ENCODE measurements around the gene CTCF.
A peak's percentile ranks its signal among the peaks of the same experiment; 100 is the strongest.

Gene CTCF

DNA sequence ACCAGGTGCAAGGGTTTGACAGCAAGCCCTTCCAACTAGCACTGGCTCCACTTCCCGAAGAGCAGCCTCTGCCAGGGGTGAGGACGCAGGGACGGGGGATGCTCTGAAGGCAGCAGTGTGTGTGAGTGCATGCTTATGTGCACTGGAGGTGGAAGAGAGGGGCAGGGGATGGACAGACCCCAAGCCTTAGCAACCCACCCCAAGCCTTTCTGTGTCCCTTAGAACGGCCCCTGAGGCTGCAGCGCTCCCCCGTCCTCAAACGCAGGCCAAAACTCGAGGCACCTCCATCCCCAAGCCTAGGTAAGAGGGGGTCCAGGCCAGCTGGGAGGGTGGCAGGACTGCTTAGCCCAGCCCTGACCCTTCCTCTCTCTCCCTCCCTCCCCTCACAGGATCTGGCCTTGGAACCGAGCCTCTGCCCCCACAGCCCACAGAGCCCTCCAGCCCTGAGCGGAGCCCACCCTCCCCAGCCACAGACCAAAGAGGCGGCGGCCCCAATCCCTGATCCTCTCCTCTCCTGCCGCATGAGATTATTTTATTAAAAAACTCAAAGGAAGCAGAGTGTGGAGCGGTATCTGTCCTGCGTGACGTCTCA is 94.8 kb downstream of the CTCF start:
- H3K9me3 ChIP-seq (ENCODE audit: insufficient read depth, low read depth, low read length), result no peaks in the 10 kb centered on the region
- H3K4me1 ChIP-seq (ENCODE audit: insufficient read depth, low read length), result peaks cover 10% of the 10 kb centered on the region; the same call in 1 of the 2 replicates
- no peak overlapping the region for H3K4me3 ChIP-seq (ENCODE audit: low read length)
- peaks cover 43% of the 10 kb centered on the region for H3K27me3 ChIP-seq (ENCODE audit: insufficient read depth, low read length)
- H3K9ac ChIP-seq (ENCODE audit: low read depth, low read length), result no peak overlapping the region
- peaks cover 12% of the 10 kb centered on the region; the same call in 1 of the 2 replicates for H3K36me3 ChIP-seq (ENCODE audit: insufficient read depth, low read depth, low read length)
- H3K27ac ChIP-seq (ENCODE audit: low read length), result no peak overlapping the region

DNA sequence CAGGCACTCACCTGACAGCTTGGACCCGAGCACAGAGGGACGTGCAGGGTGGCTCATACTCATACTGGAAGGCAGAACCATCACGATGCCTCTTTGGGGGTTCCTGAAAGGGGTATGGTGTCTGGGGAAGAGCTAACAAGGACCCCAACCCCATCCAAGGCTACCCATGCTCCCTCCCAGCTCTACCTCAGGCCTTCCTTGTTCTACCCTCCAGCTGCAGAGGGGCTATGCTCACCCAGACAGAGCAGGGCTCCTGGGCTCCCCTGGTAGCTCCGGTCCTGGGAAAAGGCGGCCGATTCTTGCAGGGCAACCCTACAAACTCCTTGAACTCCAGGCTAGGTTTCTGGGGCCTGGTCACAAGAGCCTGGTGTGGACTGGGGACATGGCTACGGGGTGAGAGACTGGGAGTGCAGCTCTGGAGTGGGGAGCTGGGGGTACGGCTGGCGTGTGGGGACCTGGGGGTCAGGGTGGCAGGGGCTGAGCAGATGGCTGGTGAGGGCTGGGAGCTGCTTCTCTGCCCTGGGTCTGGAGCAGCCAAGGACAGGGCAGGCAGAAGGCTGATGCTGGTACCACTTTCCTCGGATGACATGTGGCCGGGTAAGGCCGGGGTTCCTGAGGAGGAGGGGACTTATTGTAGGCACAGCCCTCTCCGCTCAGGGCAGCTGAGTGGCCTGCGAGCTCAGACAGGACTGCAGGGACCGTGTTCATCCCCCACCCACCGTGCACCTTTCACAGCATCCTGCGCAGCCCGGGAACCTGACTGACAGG is 95.6 kb downstream of the CTCF start:
- Histone ChIP-seq H3K4me3 (ENCODE audit: low read length) (no peak overlapping the region), H3K27ac (ENCODE audit: low read length) (no peak overlapping the region), H3K4me1 (ENCODE audit: insufficient read depth, low read length) (peaks cover 10% of the 10 kb centered on the region; the same call in 1 of the 2 replicates), H3K27me3 (ENCODE audit: insufficient read depth, low read length) (peaks cover 41% of the 10 kb centered on the region), H3K9ac (ENCODE audit: low read depth, low read length) (no peak overlapping the region), H3K9me3 (ENCODE audit: insufficient read depth, low read depth, low read length) (no peaks in the 10 kb centered on the region), H3K36me3 (ENCODE audit: insufficient read depth, low read depth, low read length) (peaks cover 12% of the 10 kb centered on the region; the same call in 1 of the 2 replicates)

DNA sequence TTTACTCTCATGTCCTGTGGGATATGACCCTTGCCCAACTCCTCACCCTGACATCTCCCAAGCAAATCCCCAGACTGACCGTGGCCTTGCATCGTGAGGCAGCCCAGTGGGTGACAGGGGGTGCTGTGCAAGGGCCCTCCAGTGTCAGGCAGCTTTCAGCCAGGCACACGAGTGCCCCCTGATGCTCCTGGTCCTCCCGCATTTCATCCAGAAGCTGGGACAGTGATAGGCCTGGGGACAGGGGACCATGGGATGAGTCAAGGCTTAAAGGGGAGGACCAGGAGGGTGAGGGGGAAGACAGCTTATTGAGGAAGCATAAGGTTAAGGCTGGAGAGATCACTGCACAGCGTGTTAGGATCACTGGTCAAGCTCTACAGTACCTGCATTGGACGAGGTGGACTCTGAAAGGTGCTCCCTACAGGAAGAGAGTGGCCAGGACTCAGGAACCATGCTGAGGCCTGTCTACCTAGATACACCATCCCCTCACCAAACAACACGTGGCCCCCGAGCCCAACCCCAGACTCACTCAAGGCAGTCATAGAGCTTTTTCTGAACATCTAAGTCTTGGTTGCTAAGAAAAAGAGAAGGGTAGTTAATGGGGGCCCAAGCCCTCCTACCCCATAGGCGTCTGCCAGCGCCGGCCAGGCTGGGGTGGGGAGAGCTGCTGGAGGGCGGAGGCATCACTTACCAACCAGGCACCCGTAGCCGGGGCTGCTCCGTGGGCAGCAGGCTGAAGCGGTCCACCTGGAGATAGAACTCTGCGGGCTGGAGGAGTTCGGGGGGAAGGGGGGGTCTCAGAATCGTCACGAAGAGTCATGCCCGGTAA is 96.7 kb downstream of the CTCF start:
- H3K9ac ChIP-seq (ENCODE audit: low read depth, low read length), result peak overlapping the region; percentile 80; the same call in 1 of the 2 replicates
- peaks cover 12% of the 10 kb centered on the region; the same call in 1 of the 2 replicates for H3K36me3 ChIP-seq (ENCODE audit: insufficient read depth, low read depth, low read length)
- no peak overlapping the region for H3K27ac ChIP-seq (ENCODE audit: low read length)
- peaks cover 31% of the 10 kb centered on the region for H3K27me3 ChIP-seq (ENCODE audit: insufficient read depth, low read length)
- H3K4me1 ChIP-seq (ENCODE audit: insufficient read depth, low read length), result peaks cover 10% of the 10 kb centered on the region; the same call in 1 of the 2 replicates
- peak overlapping the region; percentile 94 for H3K4me3 ChIP-seq (ENCODE audit: low read length)
- H3K9me3 ChIP-seq (ENCODE audit: insufficient read depth, low read depth, low read length), result no peaks in the 10 kb centered on the region

DNA sequence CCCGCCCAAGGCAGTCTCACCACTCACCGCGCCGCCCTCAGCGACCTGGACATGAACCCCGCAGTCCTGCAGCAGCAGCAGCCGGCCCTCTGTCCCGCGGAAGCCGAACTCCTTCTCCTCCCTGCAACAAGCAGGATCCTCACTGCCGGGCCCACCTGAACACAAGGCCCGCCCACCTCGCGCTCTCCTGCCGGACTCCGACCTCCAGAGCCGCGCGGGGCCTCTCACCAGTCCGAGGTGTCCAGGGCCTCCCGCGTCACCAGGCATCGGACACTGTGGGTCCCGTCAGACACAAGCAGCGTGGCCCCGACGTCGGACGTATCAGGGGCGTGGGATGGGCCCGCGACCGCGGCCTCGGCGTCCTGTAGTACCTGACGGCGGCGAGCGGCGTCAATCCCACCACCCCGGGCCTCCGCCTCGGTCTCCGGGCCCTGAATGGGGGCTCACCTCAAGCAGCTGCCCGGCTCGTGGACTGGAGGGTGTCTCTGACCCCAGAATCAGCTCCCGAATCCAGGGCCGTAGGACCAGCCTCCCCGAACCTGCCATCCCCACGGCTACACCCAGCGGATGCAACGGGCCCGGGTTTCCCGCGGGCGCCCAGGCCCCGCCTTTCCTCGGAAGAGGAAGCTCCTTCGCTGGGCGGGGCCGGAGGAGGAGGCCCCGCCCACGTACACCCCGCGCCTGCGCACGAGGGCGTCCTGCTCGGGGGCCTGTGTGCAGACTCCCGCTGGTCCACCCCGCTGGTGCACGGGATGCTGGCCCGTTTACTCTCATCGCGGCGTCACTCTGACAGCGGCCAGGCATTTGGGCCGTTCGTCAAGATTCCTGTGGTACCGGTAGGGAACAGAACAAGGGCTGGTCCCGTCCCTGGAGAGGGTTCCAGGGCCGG is 97.6 kb downstream of the CTCF start, which contains the start of gene ACD:
TSS of gene ACD (minus strand) at position 586 of the 889 bp plus-strand sequence. CDS start at position 546, 40 bp downstream.
- peak within 1 kb of the TSS; percentile 94 for H3K4me3 ChIP-seq (ENCODE audit: low read length)
- peak within 1 kb of the TSS; percentile 80 for H3K9ac ChIP-seq (ENCODE audit: low read depth, low read length)
- H3K36me3 ChIP-seq (ENCODE audit: insufficient read depth, low read depth, low read length), result peaks cover 12% of the 10 kb centered on the region; the same call in 1 of the 2 replicates
- peaks cover 10% of the 10 kb centered on the region; the same call in 1 of the 2 replicates for H3K4me1 ChIP-seq (ENCODE audit: insufficient read depth, low read length)
- H3K27ac ChIP-seq (ENCODE audit: low read length), result peak within 1 kb of the TSS; percentile 77
- H3K9me3 ChIP-seq (ENCODE audit: insufficient read depth, low read depth, low read length), result no peaks in the 10 kb centered on the region
- H3K27me3 ChIP-seq (ENCODE audit: insufficient read depth, low read length), result peaks cover 22% of the 10 kb centered on the region; the same call in 1 of the 2 replicates

DNA sequence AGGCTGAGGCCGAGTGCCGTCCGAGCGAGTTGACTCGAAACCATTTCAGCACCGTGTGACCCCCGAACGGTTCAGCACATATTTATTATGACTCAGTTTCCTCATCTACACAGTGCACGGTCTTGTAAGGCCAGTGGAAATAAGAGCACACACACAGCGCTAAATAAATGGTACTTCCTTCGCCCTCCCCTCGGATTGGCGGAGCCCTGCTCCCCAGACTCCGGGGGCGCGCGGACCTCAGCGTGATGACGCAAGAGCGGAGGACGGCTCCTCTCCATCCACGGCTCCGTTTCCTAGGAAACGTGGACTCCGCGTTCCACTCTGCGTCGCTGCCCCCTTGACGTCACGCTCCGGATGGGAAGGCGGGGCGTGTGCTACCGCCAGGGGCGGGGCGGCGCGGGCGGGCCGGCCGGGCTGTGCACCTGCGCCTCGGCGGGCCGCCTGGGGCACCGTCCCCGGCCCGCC is 98.3 kb downstream of the CTCF start, which contains the start of gene PARD6A:
TSS of gene PARD6A (plus strand) at position 397 of the 465 bp plus-strand sequence. CDS start 79 bp downstream, outside the sequence.
- Histone ChIP-seq H3K4me3 (ENCODE audit: low read length) (peak within 1 kb of the TSS; percentile 94), H3K36me3 (ENCODE audit: insufficient read depth, low read depth, low read length) (peaks cover 12% of the 10 kb centered on the region; the same call in 1 of the 2 replicates), H3K27ac (ENCODE audit: low read length) (peak within 1 kb of the TSS; percentile 77), H3K4me1 (ENCODE audit: insufficient read depth, low read length) (peaks cover 10% of the 10 kb centered on the region; the same call in 1 of the 2 replicates), H3K9ac (ENCODE audit: low read depth, low read length) (peak within 1 kb of the TSS; percentile 80), H3K27me3 (ENCODE audit: insufficient read depth, low read length) (peaks cover 17% of the 10 kb centered on the region; the same call in 1 of the 2 replicates), H3K9me3 (ENCODE audit: insufficient read depth, low read depth, low read length) (no peaks in the 10 kb centered on the region)

DNA sequence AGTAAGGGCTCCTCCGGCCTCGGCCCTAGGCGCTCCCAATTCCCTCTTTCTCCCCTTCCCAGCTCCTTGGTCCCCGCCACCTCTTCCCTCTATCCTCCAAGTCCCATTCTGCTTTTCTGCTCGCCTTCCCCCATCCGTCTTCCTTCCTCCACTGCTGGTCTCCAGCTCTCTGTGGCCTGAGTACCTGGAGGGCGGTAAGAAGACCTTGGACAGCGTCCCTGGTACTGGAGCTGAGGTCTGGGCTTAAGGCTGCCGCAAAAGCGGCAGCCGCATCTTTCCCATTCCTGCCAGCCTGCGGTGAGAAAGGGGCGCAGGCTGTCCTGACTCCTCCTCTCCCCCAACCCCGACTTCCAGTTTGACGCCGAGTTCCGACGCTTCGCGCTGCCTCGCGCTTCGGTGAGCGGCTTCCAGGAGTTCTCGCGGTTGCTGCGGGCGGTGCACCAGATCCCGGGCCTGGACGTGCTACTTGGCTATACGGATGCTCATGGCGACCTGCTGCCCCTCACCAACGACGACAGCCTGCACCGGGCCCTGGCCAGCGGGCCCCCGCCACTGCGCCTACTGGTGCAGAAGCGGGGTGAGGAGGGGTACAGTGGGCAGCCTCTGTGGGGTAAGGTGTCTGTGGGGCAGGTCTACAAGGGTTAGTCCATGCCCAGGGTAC is 98.9 kb downstream of the CTCF start:
- H3K27me3 ChIP-seq (ENCODE audit: insufficient read depth, low read length), result peaks cover 17% of the 10 kb centered on the region; the same call in 1 of the 2 replicates
- H3K9ac ChIP-seq (ENCODE audit: low read depth, low read length), result peak overlapping the region; percentile 56; the same call in 1 of the 2 replicates
- peak overlapping the region; percentile 70 for H3K4me3 ChIP-seq (ENCODE audit: low read length)
- no peaks in the 10 kb centered on the region for H3K9me3 ChIP-seq (ENCODE audit: insufficient read depth, low read depth, low read length)
- H3K27ac ChIP-seq (ENCODE audit: low read length), result no peak overlapping the region
- peaks cover 10% of the 10 kb centered on the region; the same call in 1 of the 2 replicates for H3K4me1 ChIP-seq (ENCODE audit: insufficient read depth, low read length)
- H3K36me3 ChIP-seq (ENCODE audit: insufficient read depth, low read depth, low read length), result peaks cover 12% of the 10 kb centered on the region; the same call in 1 of the 2 replicates

DNA sequence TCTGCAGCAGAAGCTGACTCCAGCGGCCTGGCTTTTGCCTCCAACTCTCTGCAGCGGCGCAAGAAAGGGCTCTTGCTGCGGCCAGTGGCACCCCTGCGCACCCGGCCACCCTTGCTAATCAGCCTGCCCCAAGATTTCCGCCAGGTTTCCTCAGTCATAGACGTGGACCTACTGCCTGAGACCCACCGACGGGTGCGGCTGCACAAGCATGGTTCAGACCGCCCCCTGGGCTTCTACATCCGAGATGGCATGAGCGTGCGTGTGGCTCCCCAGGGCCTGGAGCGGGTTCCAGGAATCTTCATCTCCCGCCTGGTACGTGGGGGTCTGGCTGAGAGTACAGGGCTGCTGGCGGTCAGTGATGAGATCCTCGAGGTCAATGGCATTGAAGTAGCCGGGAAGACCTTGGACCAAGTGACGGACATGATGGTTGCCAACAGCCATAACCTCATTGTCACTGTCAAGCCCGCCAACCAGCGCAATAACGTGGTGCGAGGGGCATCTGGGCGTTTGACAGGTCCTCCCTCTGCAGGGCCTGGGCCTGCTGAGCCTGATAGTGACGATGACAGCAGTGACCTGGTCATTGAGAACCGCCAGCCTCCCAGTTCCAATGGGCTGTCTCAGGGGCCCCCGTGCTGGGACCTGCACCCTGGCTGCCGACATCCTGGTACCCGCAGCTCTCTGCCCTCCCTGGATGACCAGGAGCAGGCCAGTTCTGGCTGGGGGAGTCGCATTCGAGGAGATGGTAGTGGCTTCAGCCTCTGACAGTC is 99.7 kb downstream of the CTCF start:
- Histone ChIP-seq H3K4me1 (ENCODE audit: insufficient read depth, low read length) (peaks cover 10% of the 10 kb centered on the region; the same call in 1 of the 2 replicates), H3K9me3 (ENCODE audit: insufficient read depth, low read depth, low read length) (no peaks in the 10 kb centered on the region), H3K4me3 (ENCODE audit: low read length) (peak overlapping the region; percentile 70; the same call in 1 of the 2 replicates), H3K36me3 (ENCODE audit: insufficient read depth, low read depth, low read length) (peaks cover 12% of the 10 kb centered on the region; the same call in 1 of the 2 replicates), H3K27ac (ENCODE audit: low read length) (no peak overlapping the region), H3K27me3 (ENCODE audit: insufficient read depth, low read length) (peaks cover 19% of the 10 kb centered on the region), H3K9ac (ENCODE audit: low read depth, low read length) (no peak overlapping the region)

DNA sequence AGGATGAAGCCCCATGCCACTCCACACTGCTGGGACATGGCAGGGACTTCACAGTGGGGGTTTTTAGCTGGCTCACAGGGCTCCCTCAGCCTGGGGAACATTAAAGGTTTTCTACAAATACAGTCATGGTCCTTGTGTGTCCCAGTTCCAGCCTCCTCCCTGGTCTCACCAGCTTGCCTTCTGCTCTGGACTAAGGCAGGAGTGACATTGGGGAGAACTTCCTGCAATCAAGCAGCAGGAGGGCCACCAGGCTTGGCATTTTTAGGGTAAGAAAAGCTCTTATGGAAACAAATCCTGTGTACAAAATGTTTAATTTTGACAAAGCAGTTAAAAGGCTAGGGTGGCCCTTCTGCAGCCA is 100.3 kb downstream of the CTCF start:
- no peak overlapping the region for H3K27ac ChIP-seq (ENCODE audit: low read length)
- H3K27me3 ChIP-seq (ENCODE audit: insufficient read depth, low read length), result peaks cover 25% of the 10 kb centered on the region
- H3K4me3 ChIP-seq (ENCODE audit: low read length), result no peak overlapping the region
- H3K9ac ChIP-seq (ENCODE audit: low read depth, low read length), result no peak overlapping the region
- peaks cover 10% of the 10 kb centered on the region; the same call in 1 of the 2 replicates for H3K36me3 ChIP-seq (ENCODE audit: insufficient read depth, low read depth, low read length)
- H3K4me1 ChIP-seq (ENCODE audit: insufficient read depth, low read length), result peaks cover 10% of the 10 kb centered on the region; the same call in 1 of the 2 replicates
- no peaks in the 10 kb centered on the region for H3K9me3 ChIP-seq (ENCODE audit: insufficient read depth, low read depth, low read length)

DNA sequence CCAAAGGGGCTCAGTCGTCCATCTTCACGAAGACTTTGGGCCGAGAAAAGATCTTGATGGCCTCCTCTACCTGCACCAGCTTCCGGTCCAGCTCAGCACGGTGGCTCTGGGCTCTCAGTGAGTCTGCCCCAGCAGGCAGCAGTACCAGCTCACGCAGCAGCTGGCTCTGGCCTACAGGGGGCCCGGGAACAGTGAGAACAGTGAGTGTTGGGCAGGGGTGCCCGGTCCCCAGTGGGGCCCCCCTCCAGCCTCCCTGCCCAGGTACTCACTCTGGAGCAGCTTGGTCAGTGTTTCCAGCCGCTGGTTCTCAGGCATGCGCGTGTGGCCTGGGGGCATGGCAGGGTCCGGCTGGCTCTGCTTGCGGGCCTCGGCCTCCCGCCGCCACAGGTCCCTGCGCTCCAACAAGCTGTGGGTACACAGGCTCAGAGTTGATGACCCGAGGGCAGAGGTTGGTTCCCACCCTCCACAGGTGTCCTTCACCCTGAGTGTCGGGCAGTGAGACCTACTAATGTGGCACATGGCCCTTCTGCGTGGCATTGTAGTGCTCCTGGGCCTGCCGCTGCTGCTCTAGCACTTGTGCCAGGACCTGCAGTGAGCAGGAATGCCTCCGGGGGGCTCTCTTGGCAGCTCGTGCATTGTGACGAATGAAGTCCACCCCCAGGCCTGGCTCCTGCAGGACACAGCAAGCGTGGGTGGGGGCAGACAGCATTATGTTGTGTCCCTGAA is 101.0 kb downstream of the CTCF start:
- no peak overlapping the region for H3K4me3 ChIP-seq (ENCODE audit: low read length)
- peaks cover 10% of the 10 kb centered on the region; the same call in 1 of the 2 replicates for H3K4me1 ChIP-seq (ENCODE audit: insufficient read depth, low read length)
- no peaks in the 10 kb centered on the region for H3K9me3 ChIP-seq (ENCODE audit: insufficient read depth, low read depth, low read length)
- peaks cover 3% of the 10 kb centered on the region; the same call in 1 of the 2 replicates for H3K36me3 ChIP-seq (ENCODE audit: insufficient read depth, low read depth, low read length)
- H3K27ac ChIP-seq (ENCODE audit: low read length), result no peak overlapping the region
- no peak overlapping the region for H3K9ac ChIP-seq (ENCODE audit: low read depth, low read length)
- H3K27me3 ChIP-seq (ENCODE audit: insufficient read depth, low read length), result peaks cover 25% of the 10 kb centered on the region
